NCI-H2196 treated with DMSO at 0.1 percent for 48 hours (cell line): ENCODE data around the gene ANKRD55.
A peak's percentile ranks its signal among the peaks of the same experiment; 100 is the strongest.
"Not testable (repeated sequence)": the region's sequence is repeated elsewhere in the genome, so short reads cannot be mapped to it uniquely, and the experiment has no call there.

Source experiments
- DNase-seq: peaks from one replicate; lab custom pipeline; 2025; ENCODE audit not compliant: unreplicated experiment; lab: John Stamatoyannopoulos, UW

The ANKRD55 gene

GRCh38 chr5:56233230-56233629, at the start of gene ANKRD55:
ANKRD55 (minus strand) TSS chr5:56233330; CDS start chr5:56232913, 417 bp downstream.
- DNase-seq: no peak

DNA sequence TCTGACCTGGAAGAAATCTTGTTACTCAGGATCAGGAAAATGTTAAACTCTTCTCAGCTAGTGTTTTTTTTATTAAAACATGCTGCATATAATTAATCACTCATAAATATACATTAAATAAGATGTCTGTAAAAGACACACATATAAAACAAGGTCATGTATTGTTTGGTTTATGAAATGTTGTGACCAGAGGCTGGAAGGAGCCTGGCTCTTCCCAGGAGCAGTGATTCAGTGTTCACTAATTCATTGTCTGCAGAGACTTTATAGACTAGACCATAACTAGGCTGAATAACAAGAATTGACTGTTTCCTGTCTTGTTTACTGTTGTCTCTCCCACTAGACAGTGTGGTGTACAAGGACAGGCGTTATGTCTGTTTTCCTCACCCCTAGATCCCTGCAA, 49.1 kb upstream of the ANKRD55 start:
- DNase-seq: no peak

- no peak for DNase-seq
Observed at GRCh38 chr5:56281489-56282165, 48.5 kb upstream of the ANKRD55 start.

DNA sequence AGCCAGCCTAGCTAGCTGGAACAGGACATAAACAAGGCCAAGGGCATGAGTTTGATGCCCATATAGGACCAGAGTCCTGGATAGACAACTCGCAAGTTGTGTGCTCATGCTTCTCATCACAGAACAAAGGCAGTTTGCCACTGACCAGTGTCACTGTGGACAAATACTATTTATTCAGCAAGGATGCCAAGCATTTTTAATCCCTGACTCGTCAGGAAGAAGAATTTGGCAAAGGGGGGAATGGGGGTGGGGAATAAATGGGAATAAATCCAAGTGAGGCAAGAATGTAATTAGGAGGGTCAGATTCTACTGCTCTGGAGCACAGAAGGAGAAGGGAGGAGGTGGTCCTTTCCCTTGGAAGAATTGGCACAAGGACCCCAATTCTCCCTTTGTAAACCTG, 46.8 kb upstream of the ANKRD55 start:
- DNase-seq: no peak

DNA sequence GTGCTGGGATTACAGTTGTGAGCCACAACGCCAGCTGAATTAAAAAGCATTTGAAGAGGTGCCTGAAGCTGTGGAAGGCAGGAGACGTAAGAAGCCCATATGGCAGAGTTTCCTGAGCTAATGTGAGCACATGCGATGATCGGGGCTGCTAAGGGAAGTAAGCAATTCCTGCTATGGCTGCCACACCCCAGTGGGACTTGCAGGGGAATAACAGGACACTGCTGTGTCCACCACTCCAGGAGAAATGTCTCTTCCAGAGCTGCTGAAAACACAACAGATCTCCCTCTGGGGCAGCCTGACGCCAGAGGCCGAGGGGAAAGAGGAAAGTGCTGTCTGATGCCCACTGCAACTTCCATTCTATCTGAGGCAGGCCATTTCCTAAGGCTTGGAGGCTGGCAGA, 46.2 kb upstream of the ANKRD55 start:
- no peak for DNase-seq

GRCh38 chr5:56278335-56278753, 45.2 kb upstream of the ANKRD55 start:
- DNase-seq: no peak

DNA sequence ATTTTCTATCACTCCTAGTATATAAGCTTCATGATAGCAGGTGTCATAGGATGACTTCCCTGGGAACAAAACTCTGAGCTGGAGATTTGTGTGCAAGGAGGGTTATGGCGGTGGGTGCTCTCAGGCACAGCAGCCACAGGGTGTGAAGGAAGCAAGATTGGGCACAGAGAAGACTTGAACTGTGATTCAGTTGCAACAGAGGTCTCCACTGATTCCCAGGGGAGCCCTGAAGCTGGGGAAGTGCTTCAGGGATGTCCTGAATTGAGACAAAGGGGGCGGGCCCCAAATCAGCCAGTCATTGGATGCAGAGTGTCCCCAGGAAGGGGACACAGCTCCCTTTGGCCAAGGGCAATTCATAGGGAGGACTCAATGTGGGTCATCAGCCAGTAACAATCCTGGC, 44.4 kb upstream of the ANKRD55 start:
- no peak for DNase-seq

DNA sequence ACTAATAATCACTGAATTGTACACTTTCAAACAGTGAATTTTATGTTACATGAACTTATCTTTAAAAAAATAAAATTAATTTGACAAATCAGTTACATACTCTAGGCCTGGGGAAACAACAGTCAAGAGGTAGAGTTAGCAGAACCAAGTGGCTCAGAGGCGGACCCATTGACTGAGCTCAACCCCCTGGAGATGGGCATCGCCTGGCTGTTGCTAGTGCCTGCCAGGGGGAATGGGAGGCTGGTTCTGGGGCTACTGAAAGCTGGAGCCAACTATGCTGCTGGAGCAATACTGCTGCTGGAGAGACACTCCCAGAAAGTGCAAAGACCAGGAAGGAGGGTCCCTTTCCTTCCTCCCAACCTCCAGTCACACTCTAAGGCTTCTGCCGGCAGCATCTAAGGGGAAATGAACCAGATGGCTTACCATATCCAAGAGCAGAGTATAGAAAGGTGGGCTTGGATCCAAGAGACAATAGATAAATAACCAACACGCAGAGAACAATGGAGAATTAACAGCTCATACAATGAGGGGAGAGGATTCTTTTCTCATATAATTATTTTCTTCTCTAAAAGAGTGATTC, 40.3 kb upstream of the ANKRD55 start:
- DNase-seq: no peak

DNA sequence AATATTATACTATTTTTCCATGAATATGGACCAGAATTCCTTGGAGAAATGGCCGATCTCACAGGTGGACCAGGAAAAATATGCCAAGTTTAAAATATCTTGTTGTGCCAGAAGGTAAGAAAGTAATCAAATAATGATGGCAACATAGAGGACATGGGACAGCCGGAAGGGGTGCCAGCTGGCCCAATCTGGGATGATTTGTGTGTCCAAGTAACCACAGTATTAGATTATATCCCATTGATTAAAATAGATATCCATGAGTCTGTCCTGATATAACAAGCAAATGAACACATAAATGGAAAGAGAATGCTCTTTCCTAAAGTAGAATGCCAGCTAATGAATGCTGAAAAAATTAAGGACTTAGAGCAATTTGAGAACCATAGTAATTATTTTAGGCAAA, 39.6 kb upstream of the ANKRD55 start:
- DNase-seq: no peak

- peak; percentile 14 for DNase-seq
Observed at GRCh38 chr5:56270568-56271392, 37.6 kb upstream of the ANKRD55 start.

GRCh38 chr5:56270058-56270457, 36.9 kb upstream of the ANKRD55 start:
- DNase-seq: no peak

- DNase-seq: no peak
Observed at GRCh38 chr5:56269216-56269927, 36.2 kb upstream of the ANKRD55 start.

DNA sequence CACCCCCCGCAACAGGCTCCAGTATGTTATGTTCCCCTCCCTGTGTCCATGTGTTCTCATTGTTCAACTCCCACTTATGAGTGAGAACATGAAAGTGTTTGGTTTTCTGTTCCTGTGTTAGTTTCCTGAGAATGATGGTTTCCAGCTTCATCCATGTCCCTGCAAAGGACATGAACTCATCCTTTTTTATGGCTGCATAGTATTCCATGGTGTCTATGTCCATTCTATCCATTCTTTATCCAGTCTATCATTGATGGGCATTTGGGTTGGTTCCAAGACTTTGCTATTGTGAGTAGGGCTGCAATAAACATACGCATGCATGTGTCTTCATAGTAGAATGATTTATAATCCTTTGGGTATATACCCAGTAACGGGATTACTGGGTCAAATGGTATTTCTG, 35.6 kb upstream of the ANKRD55 start:
- not testable (repeated sequence) for DNase-seq

DNA sequence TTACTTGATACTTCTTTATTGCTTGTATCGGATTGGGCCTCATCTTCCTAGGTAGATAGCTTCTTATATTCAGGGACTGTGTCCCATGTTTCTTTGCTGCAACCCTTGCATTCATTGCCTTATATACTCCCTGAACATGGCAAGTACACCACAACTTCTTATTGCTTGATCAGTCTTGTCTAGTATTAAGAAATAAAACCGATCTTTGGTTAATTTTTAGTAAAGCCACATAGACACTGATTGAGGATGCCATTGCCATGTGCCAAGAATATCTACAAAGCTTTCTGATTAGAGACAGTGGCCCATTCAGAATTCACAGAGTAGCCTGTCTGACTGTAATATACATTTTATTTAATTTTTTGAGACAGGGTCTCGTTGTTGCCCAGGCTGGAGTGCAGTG, 34.7 kb upstream of the ANKRD55 start:
- DNase-seq: no peak

DNA sequence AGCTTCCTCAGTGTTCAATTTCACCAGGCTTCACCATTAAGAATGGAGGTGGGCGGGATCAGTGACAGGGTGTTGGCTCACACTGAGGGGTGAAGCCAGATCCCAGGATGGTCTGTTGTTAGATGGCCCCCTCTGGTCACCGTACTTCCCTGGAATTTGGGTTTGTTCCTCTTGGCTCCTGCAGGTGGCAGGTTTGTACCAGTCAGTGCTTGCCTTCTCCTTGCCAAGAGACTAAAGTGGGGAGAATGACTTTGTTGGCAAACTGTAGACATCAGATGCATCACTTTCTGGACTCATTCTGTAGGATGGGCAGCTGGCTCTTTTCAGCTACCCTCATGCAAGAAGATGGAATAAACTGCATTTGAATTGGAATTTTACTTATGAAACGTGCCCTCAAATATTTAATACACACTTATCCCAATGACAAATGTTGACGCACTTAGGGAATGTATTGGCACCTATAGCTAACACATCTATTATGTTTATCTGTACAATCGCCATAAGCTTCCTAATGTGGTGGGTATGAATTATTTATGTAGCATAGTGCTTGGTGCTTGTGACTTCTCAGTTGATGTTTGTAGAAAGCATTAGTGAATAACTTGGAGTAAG, 31.4 kb upstream of the ANKRD55 start:
- peak; percentile 3 for DNase-seq

DNA sequence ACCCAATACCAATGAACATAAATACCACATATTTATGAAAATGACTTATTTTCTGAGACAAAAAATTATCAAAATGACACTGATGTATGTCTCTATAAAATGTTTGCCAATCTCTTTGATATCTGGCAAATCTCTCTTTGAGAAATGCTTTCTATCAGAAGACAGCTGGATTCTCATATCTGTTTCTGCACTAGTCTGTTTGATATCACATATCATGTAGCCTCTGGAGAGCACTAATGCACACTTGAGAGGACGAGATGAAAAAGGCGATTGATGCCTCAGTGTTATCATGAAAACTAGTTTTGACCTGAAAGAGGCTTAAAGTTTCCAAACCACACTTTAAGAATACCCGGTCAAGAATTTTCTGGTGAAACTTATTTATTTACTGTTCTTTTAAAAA, 29.1 kb upstream of the ANKRD55 start:
- no peak for DNase-seq

DNA sequence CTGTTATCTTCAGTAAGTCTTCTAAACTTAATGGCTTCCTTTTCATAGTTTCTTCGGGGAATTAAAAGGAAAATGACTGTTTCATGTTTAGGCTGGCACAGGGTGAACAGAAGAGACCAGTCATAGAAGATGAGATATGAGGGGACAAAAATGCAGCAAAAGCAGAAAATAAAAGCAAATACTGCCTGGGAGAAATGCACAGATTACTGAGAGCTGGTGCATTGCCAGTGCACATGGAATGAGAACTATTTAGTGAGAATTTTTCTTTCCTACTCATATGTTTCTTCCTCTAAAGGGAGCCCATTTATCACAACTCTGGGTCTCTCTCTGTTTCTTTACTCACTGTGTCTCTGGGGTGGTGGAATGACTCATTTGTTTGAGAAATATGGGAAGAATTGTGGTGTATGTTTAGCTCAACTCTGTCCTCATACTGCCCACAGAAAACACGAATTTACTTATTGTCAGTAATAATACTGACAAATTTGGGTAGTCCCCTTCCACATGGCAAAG, 25.9 kb upstream of the ANKRD55 start:
- no peak for DNase-seq

GRCh38 chr5:56257763-56258529, 24.8 kb upstream of the ANKRD55 start:
- not testable (repeated sequence) for DNase-seq

DNA sequence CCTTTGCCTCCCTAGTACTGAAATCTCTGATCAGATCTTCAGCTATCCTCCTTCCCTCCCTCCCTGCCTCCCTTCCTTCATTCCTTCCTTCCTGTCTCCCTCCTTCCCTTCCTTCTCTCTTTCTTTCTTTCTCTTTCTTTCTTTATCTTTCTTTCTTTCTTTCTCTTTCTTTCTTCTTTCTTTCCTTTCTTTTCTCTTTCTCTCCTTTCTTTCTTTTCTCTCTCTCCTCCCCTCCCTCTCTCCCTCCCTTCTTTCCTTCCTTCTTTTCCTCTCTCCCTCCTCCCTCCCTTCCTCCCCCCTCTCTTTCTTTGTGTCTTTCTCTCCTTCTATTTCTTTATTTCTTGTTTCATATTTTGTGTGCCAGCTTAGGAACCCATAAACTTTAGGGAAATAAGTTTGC, 23.9 kb upstream of the ANKRD55 start:
- no peak for DNase-seq

- DNase-seq: no peak
Observed at GRCh38 chr5:56255502-56255901, 22.4 kb upstream of the ANKRD55 start.
